HG03575 (cell line): ENCODE results near the gene HOXD9.

Experiments used
- ATAC-seq: cut with Tn5 transposase; IDR thresholded peaks from one replicate; pipeline ENCODE4 v1.9.1; 2021; ENCODE audit not compliant: unreplicated experiment, insufficient number of reproducible peaks, low FRiP score; ENCODE audit errors: extremely low read depth

Gene HOXD9

DNA sequence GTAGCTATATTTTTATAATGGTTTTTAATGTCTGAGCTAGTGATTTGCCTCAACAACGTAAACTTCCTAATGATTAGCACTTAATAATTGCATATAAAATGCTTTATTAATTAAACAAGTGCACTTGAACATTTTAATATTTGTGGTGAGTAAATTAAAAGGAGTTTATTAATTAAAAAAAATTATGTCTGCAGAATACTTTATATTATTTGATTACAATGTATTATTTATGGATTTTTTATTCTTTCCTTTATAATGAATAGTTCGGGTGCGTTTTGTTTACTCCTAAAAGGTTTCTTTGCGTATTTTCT is 9.3 kb downstream of the HOXD9 start:
- no peak for ATAC-seq

DNA sequence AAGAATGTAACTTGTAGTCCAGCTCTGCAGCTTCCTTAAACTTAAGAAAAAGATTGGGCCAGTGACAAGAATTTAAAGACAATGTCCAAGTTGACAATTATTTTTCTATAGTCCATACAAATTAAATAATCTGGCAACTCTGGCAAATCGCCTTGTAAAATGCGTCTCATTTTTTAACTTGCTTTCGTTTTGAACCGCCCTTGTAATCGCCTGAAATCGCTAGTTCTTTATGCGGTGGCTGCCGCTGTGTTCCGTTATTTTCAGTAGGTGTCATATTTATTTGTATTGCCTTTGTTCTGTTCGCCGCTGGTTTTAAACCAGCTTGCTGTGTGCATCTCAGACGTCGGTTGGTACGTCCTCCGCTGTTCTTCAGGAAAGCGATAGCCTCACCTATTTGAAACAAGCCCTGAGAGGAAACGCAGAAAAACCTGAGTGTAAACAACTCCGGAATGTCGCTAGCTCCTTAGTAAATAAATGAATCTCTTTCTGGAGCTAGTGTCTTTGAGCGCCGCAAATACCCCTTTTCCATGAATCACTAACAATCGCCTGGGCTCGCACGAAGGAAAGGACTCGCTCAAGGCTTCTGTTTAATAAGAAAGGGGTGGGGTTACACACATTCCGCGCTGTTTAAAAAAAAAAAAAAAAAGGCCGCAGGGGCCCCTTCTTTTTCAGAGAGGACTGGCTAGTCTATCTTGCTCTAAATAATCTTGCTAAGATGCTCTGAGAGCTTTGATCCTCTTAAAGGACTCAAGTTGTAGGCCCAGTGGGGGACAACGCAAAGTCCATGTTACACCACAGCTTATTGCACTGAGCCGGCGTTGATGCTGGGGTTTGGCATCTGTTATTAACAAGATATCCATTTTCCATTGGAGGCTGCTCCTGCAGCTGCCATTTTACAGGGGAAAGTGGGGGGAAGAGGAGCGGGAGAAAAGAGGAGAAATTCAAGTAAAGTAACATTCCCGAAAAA is 10.0 kb downstream of the HOXD9 start:
- ATAC-seq, result no peak

DNA sequence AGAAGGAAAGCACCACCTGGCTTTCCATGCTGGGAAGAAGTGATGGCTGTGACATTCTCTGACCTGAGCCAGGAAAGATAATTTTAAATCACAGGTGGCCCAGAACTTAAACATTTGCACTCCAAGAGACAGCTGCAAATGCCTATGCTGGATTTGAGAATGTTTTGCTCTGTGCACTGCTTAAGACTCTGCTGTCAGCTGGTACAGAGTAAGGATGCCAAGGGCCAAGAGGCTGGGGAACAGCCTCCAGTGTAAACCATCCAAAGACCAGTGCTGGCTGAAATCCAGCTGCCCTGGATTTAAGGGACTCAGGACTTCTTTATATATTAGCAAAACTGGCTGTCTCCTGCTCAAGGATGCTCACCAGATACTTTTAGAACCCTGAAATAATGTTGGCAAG is 10.9 kb downstream of the HOXD9 start:
- ATAC-seq, result no peak

DNA sequence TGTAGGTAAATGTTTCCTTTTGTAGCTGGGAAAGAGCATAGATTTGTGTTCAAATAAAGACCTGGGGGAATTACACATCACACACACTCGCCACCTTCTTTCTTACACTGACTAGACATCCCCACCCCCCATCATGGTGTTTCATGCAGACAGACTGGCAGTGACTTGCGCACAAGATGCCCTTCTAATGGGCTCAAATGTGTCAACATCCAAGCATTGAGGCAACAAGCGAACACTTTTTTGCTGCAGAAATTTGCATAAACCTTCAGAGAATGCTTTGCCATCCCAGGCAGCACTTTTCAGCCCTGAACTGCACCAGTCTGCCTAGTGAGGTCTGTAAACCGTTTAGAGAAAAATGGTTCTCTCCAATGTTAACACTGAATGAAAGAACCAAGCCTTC is 11.5 kb downstream of the HOXD9 start:
- no peak for ATAC-seq

DNA sequence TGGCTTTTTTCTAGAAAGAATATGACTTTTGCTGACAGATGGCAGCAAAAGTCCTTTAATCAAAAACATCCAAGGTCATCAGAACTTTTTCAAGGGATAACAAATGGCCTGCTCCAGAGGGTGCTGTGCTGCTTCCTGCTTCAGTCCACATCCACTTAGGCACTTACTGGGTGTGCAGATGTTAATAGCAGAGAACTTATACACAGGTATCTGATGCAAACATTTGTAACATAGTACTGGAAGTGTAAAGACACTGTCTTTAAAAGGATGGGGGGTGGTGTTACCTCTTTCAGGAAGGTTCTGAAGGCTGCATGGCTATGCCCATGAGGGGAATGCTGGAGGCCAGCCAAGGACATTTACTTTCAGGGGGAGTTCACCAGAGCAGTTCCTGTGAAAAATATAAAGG is 12.5 kb downstream of the HOXD9 start:
- no peak for ATAC-seq

DNA sequence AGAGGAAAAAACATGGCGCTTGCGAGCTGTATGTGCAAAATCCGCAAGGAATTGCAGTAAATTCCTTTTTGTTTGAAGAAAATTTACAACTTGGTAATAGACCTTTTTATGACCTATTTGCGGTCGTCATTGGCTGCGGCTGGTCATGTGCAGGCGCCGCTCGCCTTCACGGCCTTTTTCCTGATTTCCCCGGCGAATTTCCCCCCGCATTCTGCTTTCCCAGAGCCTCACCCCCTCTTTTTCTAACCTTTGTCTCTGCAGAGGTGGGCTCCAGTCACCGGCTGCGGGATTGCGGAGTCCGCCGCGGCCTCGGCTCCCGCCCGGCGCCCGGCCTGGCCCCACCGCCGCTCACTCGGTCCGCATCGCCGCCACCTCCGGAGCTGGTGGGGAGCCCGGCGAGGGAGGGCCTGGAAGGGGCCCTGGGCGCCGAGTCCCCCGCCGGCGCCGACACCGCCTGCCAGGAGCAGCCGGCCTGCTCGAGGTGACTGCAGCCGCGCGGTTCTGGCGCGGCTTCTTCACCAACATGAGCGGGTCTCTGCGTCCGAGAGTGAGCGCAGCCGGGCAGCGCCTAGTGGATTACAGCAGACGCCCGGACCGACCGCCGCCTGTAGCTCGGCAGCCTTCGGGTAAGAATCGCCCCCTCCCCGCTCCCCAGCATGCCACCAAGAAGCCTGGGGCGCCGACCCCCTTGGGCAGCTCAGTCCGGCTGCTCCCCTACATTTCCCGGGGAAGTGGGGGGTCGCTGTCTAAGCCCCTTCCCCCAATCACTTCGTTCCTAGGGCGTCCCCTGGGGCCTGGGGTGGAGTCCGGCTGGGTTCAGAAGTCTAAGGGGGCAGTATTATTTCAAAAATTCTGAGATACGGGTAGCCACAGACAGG is 14.1 kb downstream of the HOXD9 start:
- ATAC-seq, result no peak

DNA sequence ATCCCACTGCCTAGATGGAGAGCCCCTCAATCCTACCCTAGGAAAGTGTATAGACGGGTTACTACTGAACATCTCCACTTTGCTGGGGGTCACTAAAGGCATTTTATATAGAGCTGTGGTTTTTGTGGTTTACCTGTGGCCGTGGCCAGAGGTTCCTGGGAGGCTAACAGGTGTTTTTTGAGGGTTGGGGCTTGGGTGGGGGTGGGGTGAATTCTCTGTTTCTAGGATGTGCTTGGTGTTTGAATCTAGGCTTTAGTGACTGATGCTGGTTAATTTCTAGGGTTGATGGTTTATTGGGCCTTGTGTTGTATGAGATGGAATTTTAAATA is 14.7 kb downstream of the HOXD9 start:
- no peak for ATAC-seq

DNA sequence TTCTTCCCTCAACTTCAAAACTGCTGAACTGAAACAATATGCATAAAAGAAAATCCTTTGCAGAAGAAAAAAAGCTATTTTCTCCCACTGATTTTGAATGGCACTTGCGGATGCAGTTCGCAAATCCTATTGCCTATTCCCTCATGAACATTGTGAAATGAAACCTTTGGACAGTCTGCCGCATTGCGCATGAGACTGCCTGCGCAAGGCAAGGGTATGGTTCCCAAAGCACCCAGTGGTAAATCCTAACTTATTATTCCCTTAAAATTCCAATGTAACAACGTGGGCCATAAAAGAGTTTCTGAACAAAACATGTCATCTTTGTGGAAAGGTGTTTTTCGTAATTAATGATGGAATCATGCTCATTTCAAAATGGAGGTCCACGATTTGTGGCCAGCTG is 15.4 kb downstream of the HOXD9 start:
- ATAC-seq, result no peak

DNA sequence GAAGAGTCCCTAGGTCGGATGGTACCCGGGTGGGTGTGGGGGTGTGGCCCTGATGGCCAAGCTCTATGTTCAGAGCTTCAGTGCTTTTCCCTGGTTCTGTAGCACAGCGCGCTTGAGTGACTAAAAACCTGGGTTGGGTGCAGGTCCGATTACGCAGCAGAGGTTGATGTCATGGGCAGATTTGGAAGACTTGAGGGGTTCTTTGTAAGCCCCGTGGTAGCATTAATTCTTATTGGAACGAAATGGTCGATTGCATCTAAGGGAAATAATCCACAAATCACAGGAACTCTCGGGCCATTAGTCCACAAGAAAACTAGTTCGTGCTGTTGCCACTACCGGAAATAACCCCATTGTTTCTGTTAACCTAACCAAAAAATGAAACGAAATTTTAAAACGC is 16.0 kb downstream of the HOXD9 start:
- ATAC-seq, result no peak

DNA sequence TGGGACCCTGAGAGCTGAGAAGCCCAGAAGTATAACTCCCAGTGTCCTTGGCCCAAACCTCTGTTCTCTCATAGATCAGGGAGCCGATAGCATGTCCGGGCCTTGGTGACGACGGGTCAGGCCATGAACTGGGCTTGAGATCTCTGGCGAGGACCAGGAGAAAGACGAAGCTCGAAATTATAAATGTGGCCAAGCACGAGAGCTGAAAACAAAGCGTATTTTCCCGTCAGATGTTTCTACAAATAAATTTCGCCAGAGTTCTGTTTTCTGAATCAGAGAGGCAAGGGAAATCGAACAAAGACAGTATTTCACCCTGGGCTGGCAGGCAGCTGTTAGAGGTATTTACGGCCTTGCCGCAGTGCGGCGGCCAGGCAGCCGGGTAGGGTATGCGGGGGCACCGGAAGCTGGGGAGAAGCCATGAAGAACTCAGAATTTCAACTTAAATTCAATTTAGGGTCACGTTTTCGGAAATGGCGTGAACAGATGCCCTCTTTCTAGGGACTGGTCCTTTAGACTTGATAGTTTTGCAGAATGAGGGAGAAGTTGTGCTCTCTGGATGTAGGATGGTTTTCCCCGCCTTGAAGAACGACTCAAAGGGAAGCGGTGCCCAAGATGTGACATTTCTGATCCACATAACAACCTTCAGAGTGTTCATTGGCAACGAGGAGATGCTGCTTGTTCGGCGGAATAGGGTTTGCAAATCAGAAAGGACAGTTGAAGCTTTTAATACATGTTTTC is 16.6 kb downstream of the HOXD9 start:
- ATAC-seq, result no peak

DNA sequence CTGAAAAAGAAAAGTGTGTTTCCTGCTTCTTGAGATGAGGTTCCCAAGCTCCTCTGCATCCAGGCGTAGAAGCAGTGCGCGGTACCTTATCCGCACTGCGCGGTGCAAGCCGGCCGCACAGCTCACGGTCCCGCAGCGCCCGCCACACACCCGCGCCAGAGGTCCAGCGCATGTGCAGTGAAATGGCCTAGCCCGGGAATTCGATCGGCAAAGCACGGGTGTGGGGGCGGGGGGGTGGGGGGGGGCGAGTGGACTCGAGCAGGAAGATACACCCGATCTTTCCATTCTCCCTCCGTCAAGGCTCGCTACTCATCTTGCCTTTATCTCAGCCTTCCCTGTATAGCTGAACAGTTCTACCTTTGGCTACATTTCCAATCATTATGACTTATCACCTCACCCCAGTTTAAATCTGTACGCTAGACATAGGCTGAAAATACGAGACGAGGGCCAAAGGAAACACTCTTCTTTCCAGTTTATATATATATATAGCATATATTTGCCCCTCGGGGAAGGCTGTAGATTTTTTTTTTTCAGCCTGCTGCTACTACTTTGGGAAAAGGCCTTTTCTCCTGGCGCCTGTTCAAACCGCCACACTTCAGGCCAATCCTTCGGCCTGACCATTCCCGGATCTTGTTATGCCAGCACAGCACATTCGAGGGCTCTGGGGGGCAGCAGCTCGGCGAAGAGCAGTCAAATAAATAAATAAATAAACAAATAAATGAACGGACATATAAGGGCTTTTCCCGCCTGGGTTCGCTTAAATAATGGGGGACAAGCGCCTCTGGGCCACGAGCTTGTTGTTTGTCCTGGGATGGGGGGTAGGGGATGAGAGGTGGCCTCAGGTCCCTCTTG is 17.4 kb downstream of the HOXD9 start:
- ATAC-seq, result no peak

DNA sequence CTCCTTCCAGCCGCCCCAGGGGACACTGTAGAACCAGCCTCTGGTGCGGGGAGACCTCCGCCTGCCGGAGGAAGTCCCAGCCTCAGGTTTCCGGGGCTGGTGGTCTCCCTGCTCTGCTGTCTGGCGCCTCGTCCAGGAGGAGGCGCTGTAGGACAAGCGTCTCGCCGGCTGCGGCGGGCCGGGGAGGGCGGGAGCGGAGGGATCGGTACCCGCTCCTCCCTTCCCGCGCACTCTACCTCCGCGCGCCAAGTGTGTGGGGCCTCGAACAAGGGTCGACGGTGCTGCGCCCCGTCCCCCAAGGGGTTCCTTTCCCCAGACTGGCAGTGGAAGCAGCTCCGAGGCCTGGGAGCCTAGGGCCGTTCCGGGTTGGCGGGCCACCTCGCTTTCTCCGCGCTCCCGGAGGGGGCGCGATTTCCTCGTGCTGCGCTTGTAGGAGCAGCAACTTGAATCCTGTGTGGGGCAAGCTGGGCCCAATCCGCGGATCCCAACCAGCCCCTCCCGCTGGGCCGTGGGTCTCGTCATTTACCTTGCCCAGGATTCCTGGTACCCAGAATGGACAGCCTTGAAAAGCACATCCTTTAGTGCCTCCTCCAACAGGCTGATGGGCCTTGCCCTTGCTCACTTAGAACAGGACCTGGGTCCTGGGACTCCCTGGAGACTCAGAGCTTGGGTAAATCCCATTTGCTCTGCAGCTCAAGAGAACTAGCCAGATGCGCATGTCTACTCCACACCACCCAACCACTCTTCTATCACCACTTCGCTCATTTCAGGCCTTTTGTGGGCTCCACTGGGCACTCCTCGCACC is 18.2 kb downstream of the HOXD9 start:
- no peak for ATAC-seq

DNA sequence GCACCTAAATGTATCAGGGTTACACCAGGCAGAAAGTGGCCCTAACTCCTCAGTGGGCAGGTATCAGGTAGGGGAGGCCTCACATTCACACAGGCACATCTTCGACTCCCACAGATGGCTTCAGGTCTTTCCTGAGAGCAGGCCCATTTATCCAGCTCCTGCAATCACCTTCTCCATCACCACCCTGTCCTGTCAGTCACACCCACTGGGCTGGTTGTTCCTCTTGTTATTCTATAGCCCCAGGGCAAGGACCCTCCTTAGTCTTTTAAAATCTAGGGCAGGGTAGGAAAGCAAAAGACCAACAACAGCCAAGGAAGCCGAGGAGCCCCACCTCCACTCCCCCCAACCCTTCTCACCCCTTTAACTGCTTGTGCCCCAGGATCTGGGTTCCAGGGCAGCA is 19.8 kb downstream of the HOXD9 start:
- no peak for ATAC-seq

DNA sequence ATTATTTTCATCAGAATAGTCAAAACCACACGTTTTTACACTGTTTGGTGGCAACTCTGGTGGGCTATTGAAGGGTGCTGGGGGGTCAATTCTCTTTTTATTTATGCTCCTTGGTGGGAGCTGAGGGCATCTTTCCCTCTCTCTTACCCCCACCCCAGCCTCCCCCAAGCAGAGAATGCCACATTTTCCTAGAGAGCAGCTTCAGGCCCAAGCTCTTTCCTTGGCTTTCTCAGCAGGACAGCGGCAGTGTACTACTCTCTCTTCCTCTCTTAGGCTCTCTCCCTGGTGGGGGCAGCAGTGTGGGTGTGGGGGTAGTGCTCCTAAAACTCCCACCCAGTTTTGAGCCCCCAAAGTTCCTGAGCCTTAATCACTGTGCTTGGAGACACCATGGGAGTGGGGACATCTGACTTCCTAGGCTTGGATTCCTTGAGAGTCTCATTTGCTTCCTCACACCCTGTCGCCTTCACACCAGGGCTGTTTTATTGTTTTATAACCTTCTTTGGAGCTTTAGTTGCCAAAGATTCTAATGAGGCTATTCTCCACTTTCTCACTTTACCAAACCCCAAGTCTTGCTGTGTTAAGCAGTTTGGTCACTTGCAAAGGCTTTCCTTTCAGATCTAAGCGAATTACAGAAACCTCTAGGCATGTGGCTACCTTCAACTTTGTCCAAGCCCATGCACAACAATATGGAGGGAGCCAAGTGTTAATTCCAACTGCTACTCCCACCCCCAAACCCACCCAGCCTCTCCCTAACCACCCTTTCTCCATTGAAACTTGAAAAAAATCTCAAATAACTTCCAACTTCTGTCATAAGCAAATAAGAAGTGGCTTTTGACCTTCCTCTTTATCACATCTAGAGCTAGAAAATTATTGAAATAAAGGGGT is 22.8 kb downstream of the HOXD9 start:
- ATAC-seq, result no peak

DNA sequence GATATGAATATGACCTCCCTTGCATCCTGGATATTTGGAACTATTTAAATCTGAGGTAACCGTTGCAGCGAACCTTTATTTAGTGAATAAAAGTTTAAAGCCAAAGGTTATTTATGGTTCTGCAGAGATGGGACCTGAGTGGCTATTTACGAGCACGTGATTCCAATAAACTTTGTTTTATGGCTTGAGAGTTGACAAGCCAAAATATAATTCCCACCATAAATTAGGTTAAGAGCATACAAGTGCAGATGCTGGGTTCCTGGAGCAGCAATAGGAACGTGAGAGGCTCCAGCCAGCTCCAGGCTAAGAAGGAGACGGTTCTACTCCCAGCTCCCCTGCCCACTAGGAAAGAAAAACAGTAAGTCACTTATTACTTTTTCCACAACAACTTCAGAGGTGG is 23.6 kb downstream of the HOXD9 start:
- ATAC-seq, result no peak

DNA sequence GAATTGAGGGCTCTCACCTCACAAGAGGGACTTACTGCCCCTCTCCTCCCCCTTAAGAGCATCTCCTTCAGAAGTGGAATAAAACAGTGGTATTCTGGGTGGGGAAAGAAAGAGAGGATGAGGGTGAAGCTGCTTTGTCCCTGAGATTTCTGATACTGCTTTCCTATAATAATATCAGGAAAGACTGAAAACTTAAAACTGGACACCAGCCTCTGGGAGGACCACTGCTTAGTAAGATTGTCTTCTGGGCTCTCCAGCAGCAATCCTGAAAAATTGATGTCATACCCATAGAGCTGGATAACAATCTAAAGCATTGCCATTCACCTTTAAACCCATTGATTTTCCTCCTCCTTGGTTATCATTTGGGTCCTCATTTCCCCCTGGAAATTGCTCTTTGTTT is 24.1 kb downstream of the HOXD9 start:
- no peak for ATAC-seq

DNA sequence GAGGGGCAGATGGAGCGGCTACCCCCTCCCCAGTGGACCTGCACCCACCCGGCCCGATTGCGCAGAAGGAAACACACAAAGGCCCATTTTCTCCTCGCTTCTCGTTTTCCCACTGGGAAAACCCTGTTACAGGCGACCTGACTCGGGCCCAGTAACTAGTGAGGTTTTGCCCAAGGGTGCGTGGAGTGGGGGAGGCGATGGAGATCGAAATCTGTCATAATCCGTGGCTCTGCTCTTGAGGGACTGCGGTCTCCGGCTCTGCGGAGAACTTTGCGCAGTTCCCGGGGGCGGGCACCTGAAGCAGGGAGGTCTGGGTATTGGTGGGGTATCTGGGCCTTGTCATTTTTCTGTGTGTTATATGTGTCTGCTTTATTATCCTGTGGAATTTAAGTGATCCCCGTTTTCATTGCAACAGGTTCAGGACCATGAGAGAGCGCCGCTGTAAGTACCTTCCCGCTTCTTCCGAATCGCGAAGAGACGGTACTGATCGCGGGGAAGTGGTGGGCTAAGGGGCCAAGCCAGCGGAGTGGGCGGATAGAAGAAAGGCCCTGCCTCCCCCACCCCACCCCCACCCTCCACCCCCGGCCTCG is 24.8 kb downstream of the HOXD9 start:
- no peak for ATAC-seq
